HG03521 (cell line): ENCODE results near the gene MGAT4A.
A peak's percentile ranks its signal among the peaks of the same experiment; 100 is the strongest.
"Not testable (repeated sequence)": the region's sequence is repeated elsewhere in the genome, so short reads cannot be mapped to it uniquely, and the experiment has no call there.

Experiments used
- ATAC-seq: cut with Tn5 transposase; IDR thresholded peaks from one replicate; pipeline ENCODE4 v1.9.1; 2021; ENCODE audit warnings: mild to moderate bottlenecking, moderate library complexity; ENCODE audit not compliant: unreplicated experiment

The MGAT4A gene

GRCh38 chr2:98664323-98664722 is 66.6 kb downstream of the MGAT4A start:
- ATAC-seq = no peak

- no peak for ATAC-seq
Measured at GRCh38 chr2:98663511-98664090, 67.3 kb downstream of the MGAT4A start.

GRCh38 chr2:98659491-98659840 is 71.5 kb downstream of the MGAT4A start:
- not testable (repeated sequence) for ATAC-seq

- no peak for ATAC-seq
Measured at GRCh38 chr2:98658816-98659490, 72.0 kb downstream of the MGAT4A start.

- ATAC-seq = no peak
Measured at GRCh38 chr2:98656800-98657199, 74.1 kb downstream of the MGAT4A start.

GRCh38 chr2:98654699-98655495 is 76.0 kb downstream of the MGAT4A start:
- ATAC-seq = no peak

GRCh38 chr2:98650998-98651397 is 79.9 kb downstream of the MGAT4A start:
- no peak for ATAC-seq

- ATAC-seq = no peak
Measured at GRCh38 chr2:98649992-98650375, 80.9 kb downstream of the MGAT4A start.

GRCh38 chr2:98649135-98649991 is 81.6 kb downstream of the MGAT4A start:
- peak; percentile 80 for ATAC-seq

- no peak for ATAC-seq
Measured at GRCh38 chr2:98648451-98648850, 82.5 kb downstream of the MGAT4A start.

GRCh38 chr2:98647636-98648035 is 83.3 kb downstream of the MGAT4A start:
- no peak for ATAC-seq

- ATAC-seq = no peak
Measured at GRCh38 chr2:98643496-98644100, 87.3 kb downstream of the MGAT4A start.

- no peak for ATAC-seq
Measured at GRCh38 chr2:98637401-98638147, 93.4 kb downstream of the MGAT4A start.

GRCh38 chr2:98634406-98635092 is 96.4 kb downstream of the MGAT4A start:
- ATAC-seq = no peak

GRCh38 chr2:98632351-98632750 is 98.6 kb downstream of the MGAT4A start:
- ATAC-seq = no peak

- no peak for ATAC-seq
Measured at GRCh38 chr2:98623657-98624056, 107.3 kb downstream of the MGAT4A start.

- ATAC-seq = no peak
Measured at GRCh38 chr2:98617149-98617548, 113.8 kb downstream of the MGAT4A start.

- no peak for ATAC-seq
Measured at GRCh38 chr2:98615481-98615880, 115.5 kb downstream of the MGAT4A start.

GRCh38 chr2:98614024-98614739 is 116.8 kb downstream of the MGAT4A start:
- no peak for ATAC-seq
